K562 (cell line): ENCODE results near the gene C1QTNF9B. TPM values are rescaled to one million over a fixed set of nuclear protein-coding genes. Genes with fewer than 3 reads are reported as not detected.

Experiments used
- NCOA1 ChIP-seq: fragments of 450-650 bp; IDR thresholded peaks from 2 replicates; pipeline ENCODE4 v1.6.1; 2016; ENCODE audit warnings: low read depth
- RUNX1 ChIP-seq: sonication (generic); IDR thresholded peaks from 2 replicates; pipeline ENCODE4 v1.6.1; 2016; ENCODE audit warnings: antibody characterized with exemption, low read depth
- SLC30A9 ChIP-seq: fragments of 250-450 bp; sonication (Bioruptor Pico); IDR thresholded peaks from 2 replicates; pipeline ENCODE4 v1.8.0; 2022; ENCODE audit warnings: mild to moderate bottlenecking, moderate library complexity
- SMARCE1 ChIP-seq: fragments of 450-650 bp; IDR thresholded peaks from 2 replicates; pipeline ENCODE4 v1.7.1; 2016; ENCODE audit warnings: mild to moderate bottlenecking
- ZNF347 ChIP-seq: fragments of 450-650 bp; formaldehyde crosslinking; IDR thresholded peaks from 2 replicates; pipeline ENCODE4 v1.4.0; 2020; ENCODE audit warnings: low read depth, mild to moderate bottlenecking, moderate library complexity
- ZNF589 ChIP-seq: fragments of 200-800 bp; sonication (Bioruptor generic); IDR thresholded peaks from 2 replicates; pipeline ENCODE4 v1.6.1; 2016; ENCODE audit warnings: low read depth, missing genetic modification characterization, missing compliant biosample characterization
- polyA plus RNA-seq, 8 experiments: library from polyadenylated mRNA; depleted of rRNA in 4 of 8; stranded (reverse) in 5 of 8; unstranded in 3 of 8; fragments of >200 nt; fragmentation: Nextera tagmentation in 2 of 8; fragmentation: Illumina TruSeq in 1 of 8; extraction: Ambion mirVana in 2 of 8; extraction: Trizol in 1 of 8; gene quantifications; 2 replicates each; pipeline versions ENCODE4 v1.2.1 to v1.2.3, GENCODE V29; 2011 to 2014; ENCODE audit warnings: inconsistent platforms in 1 of 8, missing spikeins in 1 of 8
- total RNA-seq, 7 experiments: library from RNA; depleted of rRNA in 6 of 7; stranded (reverse); fragments of >200 nt in 6 of 7; fragmentation: Illumina TruSeq in 2 of 7; extraction: Trizol in 2 of 7; gene quantifications; 2 replicates each; pipeline versions ENCODE4 v1.2.1 to v1.2.3, GENCODE V29; 2011 to 2021; ENCODE audit warnings: low replicate concordance in 1 of 7
- TF ChIP-seq, protein P1 (sequence below): sonication (generic); formaldehyde crosslinking; IDR thresholded peaks from 2 replicates; pipeline ENCODE4 v1.8.0; 2022; ENCODE audit warnings: mild to moderate bottlenecking, missing genetic modification reagents
- TF ChIP-seq, protein P2 (sequence below): sonication (generic); formaldehyde crosslinking; IDR thresholded peaks from 2 replicates; pipeline ENCODE4 v1.8.1; 2023; ENCODE audit warnings: mild to moderate bottlenecking, missing genetic modification reagents

Gene C1QTNF9B
- total and polyA plus RNA-seq, 9 of the 15 experiments (the other 6 are each of a cell fraction or from before 2014, with no cell fraction given), result 0.14 to 0.94 (median 0.35) TPM; not detected in 3

DNA sequence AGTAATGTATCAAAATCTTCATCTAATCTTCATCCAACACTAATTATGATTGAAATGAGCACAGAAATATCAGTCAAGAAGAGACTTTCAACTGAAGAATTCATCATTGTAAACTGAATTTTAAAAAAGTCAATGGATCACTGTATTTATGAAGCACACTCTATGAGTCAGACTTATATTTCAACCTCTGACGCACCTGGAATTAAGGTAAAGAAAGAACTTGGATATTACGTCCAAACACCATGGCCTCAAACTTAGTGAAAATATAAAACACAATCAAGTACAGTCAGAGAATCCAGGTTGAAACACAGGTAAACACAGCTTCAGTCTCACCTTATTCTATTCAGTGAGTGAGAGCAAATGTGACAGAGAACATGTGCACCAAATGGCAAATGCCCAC is 47.6 kb downstream of the C1QTNF9B start (continued):
- TF ChIP-seq SLC30A9 (CRISPR knock-in tag), result no peak
- TF ChIP-seq, protein P1, sequence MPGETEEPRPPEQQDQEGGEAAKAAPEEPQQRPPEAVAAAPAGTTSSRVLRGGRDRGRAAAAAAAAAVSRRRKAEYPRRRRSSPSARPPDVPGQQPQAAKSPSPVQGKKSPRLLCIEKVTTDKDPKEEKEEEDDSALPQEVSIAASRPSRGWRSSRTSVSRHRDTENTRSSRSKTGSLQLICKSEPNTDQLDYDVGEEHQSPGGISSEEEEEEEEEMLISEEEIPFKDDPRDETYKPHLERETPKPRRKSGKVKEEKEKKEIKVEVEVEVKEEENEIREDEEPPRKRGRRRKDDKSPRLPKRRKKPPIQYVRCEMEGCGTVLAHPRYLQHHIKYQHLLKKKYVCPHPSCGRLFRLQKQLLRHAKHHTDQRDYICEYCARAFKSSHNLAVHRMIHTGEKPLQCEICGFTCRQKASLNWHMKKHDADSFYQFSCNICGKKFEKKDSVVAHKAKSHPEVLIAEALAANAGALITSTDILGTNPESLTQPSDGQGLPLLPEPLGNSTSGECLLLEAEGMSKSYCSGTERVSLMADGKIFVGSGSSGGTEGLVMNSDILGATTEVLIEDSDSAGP (CRISPR knock-in tag), result no peak
- no peak for TF ChIP-seq SMARCE1
- TF ChIP-seq RUNX1, result no peak
- no peak for TF ChIP-seq ZNF589 (CRISPR knock-in tag)
- TF ChIP-seq, protein P2, sequence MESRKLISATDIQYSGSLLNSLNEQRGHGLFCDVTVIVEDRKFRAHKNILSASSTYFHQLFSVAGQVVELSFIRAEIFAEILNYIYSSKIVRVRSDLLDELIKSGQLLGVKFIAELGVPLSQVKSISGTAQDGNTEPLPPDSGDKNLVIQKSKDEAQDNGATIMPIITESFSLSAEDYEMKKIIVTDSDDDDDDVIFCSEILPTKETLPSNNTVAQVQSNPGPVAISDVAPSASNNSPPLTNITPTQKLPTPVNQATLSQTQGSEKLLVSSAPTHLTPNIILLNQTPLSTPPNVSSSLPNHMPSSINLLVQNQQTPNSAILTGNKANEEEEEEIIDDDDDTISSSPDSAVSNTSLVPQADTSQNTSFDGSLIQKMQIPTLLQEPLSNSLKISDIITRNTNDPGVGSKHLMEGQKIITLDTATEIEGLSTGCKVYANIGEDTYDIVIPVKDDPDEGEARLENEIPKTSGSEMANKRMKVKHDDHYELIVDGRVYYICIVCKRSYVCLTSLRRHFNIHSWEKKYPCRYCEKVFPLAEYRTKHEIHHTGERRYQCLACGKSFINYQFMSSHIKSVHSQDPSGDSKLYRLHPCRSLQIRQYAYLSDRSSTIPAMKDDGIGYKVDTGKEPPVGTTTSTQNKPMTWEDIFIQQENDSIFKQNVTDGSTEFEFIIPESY, result no peak
- no peak for TF ChIP-seq NCOA1
- TF ChIP-seq ZNF347 (CRISPR knock-in tag), result no peak
- TF ChIP-seq, all 486 proteins: peak for 0
